Measurements from ENCODE around the gene ATXN7. TPM values are rescaled to one million over a fixed set of nuclear protein-coding genes. Genes with fewer than 3 reads are reported as not detected.

ATXN7 gene
- total and polyA plus RNA-seq, 4 donors: 2.8 to 13.6 (median 5.6) TPM

GRCh38 chr3:63908081-63908736, 44.5 kb downstream of the ATXN7 start:
- H3K27me3 ChIP-seq (ENCODE audit: control insufficient read depth in 4 of 4, insufficient read depth in 4 of 4, low read length in 3 of 4): no peaks in the 10 kb centered on the region
- no peak overlapping the region for H3K9ac ChIP-seq (ENCODE audit: low read depth in 1 of 2, low read length in 2 of 2)
- no peaks in the 10 kb centered on the region for H3K9me3 ChIP-seq (ENCODE audit: control insufficient read depth in 4 of 4, low read length in 3 of 4)
- H3K4me1 ChIP-seq (ENCODE audit: control insufficient read depth in 4 of 4, insufficient read depth in 4 of 4, low read length in 3 of 4): peaks cover 1 to 15% (median 10%) of the 10 kb centered on the region in 4 donors
- no peak overlapping the region for H3K4me3 ChIP-seq (ENCODE audit: low read depth in 1 of 3, low read length in 3 of 3)
- DNase-seq (ENCODE audit: low spot score): no peak
- 87% methylated on average over 2 of the region's 2 CpGs for WGBS
- peaks cover 0 to 4% (median 0%) of the 10 kb centered on the region in 4 donors for H3K36me3 ChIP-seq (ENCODE audit: control insufficient read depth in 4 of 4, insufficient read depth in 3 of 4, low read depth in 1 of 4, low read length in 3 of 4)
- TF ChIP-seq, protein P1, sequence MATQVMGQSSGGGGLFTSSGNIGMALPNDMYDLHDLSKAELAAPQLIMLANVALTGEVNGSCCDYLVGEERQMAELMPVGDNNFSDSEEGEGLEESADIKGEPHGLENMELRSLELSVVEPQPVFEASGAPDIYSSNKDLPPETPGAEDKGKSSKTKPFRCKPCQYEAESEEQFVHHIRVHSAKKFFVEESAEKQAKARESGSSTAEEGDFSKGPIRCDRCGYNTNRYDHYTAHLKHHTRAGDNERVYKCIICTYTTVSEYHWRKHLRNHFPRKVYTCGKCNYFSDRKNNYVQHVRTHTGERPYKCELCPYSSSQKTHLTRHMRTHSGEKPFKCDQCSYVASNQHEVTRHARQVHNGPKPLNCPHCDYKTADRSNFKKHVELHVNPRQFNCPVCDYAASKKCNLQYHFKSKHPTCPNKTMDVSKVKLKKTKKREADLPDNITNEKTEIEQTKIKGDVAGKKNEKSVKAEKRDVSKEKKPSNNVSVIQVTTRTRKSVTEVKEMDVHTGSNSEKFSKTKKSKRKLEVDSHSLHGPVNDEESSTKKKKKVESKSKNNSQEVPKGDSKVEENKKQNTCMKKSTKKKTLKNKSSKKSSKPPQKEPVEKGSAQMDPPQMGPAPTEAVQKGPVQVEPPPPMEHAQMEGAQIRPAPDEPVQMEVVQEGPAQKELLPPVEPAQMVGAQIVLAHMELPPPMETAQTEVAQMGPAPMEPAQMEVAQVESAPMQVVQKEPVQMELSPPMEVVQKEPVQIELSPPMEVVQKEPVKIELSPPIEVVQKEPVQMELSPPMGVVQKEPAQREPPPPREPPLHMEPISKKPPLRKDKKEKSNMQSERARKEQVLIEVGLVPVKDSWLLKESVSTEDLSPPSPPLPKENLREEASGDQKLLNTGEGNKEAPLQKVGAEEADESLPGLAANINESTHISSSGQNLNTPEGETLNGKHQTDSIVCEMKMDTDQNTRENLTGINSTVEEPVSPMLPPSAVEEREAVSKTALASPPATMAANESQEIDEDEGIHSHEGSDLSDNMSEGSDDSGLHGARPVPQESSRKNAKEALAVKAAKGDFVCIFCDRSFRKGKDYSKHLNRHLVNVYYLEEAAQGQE (IDR thresholded peaks at IDR 0.05): no peak
- TF ChIP-seq RAD21 (IDR thresholded peaks at IDR 0.05): peak; percentile 18 to 57
- TF ChIP-seq, protein P2, sequence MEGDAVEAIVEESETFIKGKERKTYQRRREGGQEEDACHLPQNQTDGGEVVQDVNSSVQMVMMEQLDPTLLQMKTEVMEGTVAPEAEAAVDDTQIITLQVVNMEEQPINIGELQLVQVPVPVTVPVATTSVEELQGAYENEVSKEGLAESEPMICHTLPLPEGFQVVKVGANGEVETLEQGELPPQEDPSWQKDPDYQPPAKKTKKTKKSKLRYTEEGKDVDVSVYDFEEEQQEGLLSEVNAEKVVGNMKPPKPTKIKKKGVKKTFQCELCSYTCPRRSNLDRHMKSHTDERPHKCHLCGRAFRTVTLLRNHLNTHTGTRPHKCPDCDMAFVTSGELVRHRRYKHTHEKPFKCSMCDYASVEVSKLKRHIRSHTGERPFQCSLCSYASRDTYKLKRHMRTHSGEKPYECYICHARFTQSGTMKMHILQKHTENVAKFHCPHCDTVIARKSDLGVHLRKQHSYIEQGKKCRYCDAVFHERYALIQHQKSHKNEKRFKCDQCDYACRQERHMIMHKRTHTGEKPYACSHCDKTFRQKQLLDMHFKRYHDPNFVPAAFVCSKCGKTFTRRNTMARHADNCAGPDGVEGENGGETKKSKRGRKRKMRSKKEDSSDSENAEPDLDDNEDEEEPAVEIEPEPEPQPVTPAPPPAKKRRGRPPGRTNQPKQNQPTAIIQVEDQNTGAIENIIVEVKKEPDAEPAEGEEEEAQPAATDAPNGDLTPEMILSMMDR (IDR thresholded peaks at IDR 0.05; ENCODE audit: low read depth, low read length, missing input control): peak; percentile 19
- TF ChIP-seq, protein P3, sequence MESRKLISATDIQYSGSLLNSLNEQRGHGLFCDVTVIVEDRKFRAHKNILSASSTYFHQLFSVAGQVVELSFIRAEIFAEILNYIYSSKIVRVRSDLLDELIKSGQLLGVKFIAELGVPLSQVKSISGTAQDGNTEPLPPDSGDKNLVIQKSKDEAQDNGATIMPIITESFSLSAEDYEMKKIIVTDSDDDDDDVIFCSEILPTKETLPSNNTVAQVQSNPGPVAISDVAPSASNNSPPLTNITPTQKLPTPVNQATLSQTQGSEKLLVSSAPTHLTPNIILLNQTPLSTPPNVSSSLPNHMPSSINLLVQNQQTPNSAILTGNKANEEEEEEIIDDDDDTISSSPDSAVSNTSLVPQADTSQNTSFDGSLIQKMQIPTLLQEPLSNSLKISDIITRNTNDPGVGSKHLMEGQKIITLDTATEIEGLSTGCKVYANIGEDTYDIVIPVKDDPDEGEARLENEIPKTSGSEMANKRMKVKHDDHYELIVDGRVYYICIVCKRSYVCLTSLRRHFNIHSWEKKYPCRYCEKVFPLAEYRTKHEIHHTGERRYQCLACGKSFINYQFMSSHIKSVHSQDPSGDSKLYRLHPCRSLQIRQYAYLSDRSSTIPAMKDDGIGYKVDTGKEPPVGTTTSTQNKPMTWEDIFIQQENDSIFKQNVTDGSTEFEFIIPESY (IDR thresholded peaks at IDR 0.05): no peak
- no peak overlapping the region for H3K27ac ChIP-seq (ENCODE audit: low read depth in 1 of 2, low read length in 2 of 2)

GRCh38 chr3:63908776-63909175, 45.1 kb downstream of the ATXN7 start:
- Histone ChIP-seq H3K27ac (ENCODE audit: low read depth in 1 of 2, low read length in 2 of 2) (no peak overlapping the region), H3K4me1 (ENCODE audit: control insufficient read depth in 4 of 4, insufficient read depth in 4 of 4, low read length in 3 of 4) (peaks cover 1 to 21% (median 16%) of the 10 kb centered on the region in 4 donors), H3K4me3 (ENCODE audit: low read depth in 1 of 3, low read length in 3 of 3) (no peak overlapping the region), H3K9me3 (ENCODE audit: control insufficient read depth in 4 of 4, low read length in 3 of 4) (no peaks in the 10 kb centered on the region), H3K9ac (ENCODE audit: low read depth in 1 of 2, low read length in 2 of 2) (no peak overlapping the region), H3K36me3 (ENCODE audit: control insufficient read depth in 4 of 4, insufficient read depth in 3 of 4, low read depth in 1 of 4, low read length in 3 of 4) (peaks cover 0 to 4% (median 0%) of the 10 kb centered on the region in 4 donors), H3K27me3 (ENCODE audit: control insufficient read depth in 4 of 4, insufficient read depth in 4 of 4, low read length in 3 of 4) (no peaks in the 10 kb centered on the region)
- 96% methylated on average over 1 of the region's 1 CpG for WGBS
- TF ChIP-seq, protein P1 (IDR thresholded peaks at IDR 0.05): no peak
- TF ChIP-seq SP1 (IDR thresholded peaks at IDR 0.05) (no peak), FOXA1 (IDR thresholded peaks at IDR 0.05) (no peak), ATF3 (IDR thresholded peaks at IDR 0.05) (no peak), NR2F2 (IDR thresholded peaks at IDR 0.05) (no peak), JUND (IDR thresholded peaks at IDR 0.05) (no peak), RXRA (IDR thresholded peaks at IDR 0.05) (no peak), FOXA2 (IDR thresholded peaks at IDR 0.05) (no peak)
- TF ChIP-seq, protein P3 (IDR thresholded peaks at IDR 0.05): no peak
- no peak for DNase-seq (ENCODE audit: low spot score)

Measured in liver (tissue), 9 donors.